AG09319 (cell line): ENCODE data around the gene ST7L.

Experiments
- DNase-seq: peaks from one replicate; pipeline ENCODE4 v3.0.0-alpha.2; 2010; ENCODE audit warnings: low read depth; ENCODE audit errors: extremely low read depth
- CTCF ChIP-seq: IDR thresholded peaks from 2 replicates; pipeline ENCODE4 v1.5.1; 2011; ENCODE audit warnings: low read depth, mild to moderate bottlenecking, inconsistent platforms, low read length, moderate library complexity

Gene ST7L

GRCh38 chr1:112517646-112518045, 101.3 kb downstream of the ST7L start:
- DNase-seq: no peak
- no peak for TF ChIP-seq CTCF

GRCh38 chr1:112517231-112517630, 101.7 kb downstream of the ST7L start:
- DNase-seq: no peak
- TF ChIP-seq CTCF: no peak

GRCh38 chr1:112516141-112516540, 102.8 kb downstream of the ST7L start:
- TF ChIP-seq CTCF: no peak

GRCh38 chr1:112515311-112516009, 103.5 kb downstream of the ST7L start:
- DNase-seq: peak; percentile 46
- no peak for TF ChIP-seq CTCF

More at GRCh38 chr1:112516141-112516540, 102.8 kb downstream of the ST7L start:
- DNase-seq: no peak

GRCh38 chr1:112514901-112515300, 104.0 kb downstream of the ST7L start:
- TF ChIP-seq CTCF: no peak
- no peak for DNase-seq

- TF ChIP-seq CTCF: no peak
- DNase-seq: peak; percentile 34
These were observed 105.7 kb downstream of the ST7L start for GRCh38 chr1:112513112-112513870.

- no peak for TF ChIP-seq CTCF
- DNase-seq: no peak
These were observed 107.0 kb downstream of the ST7L start for GRCh38 chr1:112511897-112512296.
